ENCODE data around the gene SCAF1.

The SCAF1 gene

DNA sequence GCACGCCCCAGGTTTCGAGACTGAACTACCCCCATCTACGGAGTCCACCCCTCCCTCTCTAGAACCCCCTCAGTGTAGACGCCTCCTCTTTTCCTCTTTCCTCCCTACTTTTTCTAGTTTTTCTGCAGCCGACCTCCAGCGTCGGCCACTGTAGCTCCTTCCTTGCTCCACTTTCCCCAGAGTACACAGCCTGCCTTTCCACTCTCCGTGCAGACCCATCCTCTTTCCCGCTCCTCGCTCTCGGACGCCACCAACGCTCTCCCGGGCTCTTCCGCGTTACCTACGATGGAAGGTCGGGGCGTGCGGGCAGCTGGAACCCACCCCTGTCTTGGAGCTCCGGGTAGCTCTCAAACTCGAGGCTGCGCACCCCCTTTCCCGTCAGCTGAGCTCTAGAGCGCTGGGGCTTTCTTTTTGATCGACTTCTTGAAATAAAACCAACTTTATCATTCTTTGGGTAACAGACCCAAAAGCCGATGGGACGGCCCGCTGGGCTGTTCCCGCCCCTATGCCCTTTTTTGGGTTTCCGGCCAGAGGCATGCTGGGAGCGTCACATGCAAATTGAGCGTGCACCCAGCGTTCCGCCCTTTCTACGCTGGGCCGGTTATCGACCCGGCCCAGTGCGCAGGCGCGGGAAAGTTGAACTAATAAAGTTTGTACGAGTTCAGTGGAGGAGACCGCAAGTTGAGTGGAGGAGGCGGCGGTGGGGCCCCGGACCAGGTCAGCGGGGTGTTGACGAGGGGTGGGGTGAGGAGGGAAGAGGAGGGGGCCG is 23.5 kb downstream of the SCAF1 start, which contains the start of the genes BCL2L12 and IRF3:
Gene BCL2L12 (plus strand): TSS at position 583 of the 769 bp plus-strand sequence. CDS start 760 bp downstream, outside the sequence.
Gene IRF3 (minus strand): TSS at position 507 of the 769 bp plus-strand sequence. CDS start 1,019 bp downstream, outside the sequence.
- peak; percentile 86 for DNase-seq

DNA sequence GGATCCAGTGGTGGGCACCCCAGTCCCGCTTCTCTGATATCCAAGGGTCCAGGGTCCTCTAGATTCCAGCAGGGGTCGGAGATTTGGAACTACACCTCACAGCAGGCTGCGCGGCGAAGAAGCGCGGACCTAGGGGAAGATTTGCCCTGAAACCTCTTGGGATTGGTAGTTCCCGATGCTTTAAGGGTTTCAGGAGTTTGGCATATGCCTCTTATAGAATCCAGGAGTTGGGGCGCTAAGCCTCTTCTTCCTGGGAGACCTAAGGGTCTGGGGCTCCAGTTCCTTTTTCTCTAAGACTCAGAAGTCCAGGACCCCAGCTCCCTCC is 24.1 kb downstream of the SCAF1 start:
- DNase-seq = no peak

DNA sequence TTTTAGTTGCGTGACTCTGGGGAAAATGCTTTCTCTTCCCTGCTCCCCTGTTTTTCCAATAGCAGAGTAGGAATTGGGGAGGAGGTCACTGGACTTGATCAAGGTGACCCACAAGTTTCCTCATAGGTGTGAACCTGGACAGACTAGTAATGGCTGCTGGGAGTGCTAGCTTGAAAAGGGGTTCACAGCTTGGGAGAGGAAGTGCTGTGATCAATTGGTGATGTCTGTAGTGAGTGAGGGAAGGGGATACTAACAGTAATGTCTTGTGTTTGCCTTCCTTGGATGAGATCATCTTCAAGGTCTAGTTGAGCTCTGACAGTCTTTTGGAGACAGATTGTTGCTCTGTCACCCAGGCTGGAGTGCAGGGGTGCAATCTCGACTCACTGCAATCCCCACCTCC is 25.5 kb downstream of the SCAF1 start:
- DNase-seq = no peak

DNA sequence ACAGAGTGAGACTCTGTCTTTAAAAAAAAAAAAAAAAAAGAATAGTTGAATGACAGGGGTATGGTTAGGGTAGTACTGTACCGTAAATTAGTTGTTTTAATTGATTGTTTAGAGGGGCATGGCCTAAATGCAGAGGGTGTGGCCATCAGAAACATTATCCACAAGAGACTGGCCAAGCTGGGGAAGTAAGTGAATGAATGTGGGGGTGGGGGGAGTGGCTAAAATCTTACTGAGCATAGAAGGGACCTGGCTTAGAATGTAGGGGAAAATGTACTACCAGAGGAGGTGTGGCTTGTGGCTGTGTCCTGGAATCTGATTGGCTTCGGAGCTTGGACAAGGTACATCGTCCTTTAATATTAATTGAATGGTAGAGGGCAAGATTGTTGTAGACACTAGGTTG is 27.5 kb downstream of the SCAF1 start:
- DNase-seq = no peak

DNA sequence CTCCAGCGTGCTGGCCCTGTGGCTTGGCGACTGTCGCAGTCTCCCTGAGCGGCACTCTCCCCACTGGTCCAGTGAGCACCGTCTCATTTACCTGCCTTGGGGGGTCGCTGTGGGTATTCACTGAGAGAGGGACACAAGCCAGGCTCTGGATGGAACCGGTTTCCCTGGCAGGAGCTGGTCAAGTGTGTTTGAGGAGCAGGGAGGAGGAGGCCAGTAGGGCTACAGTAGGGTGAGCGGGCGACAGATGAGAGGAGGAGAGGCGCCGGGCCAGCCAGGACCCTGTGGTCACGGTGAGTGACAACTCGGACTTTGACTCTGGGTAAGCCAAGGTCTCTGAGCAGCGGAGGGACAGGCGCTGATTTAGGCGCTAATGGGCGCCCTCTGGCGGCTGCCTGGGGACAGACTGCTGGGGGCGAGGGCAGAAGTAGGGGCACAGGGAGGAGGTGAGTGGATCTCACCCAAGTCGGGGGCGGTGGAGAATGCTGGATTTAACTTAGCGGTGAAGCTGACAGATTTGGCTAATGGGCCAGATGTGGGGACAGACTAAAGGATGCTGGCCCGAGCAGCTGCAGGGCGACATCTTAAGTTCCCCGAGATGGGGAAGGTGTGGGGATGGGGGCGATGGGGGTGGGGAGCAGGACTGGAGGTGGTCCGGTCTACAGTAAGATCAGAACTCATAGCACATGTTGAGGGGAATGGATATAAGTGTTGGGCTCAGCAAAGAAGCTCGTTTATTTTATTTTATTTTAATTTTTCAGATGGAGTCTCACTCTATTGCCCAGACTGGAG is 30.3 kb downstream of the SCAF1 start:
- peak; percentile 56 for DNase-seq

DNA sequence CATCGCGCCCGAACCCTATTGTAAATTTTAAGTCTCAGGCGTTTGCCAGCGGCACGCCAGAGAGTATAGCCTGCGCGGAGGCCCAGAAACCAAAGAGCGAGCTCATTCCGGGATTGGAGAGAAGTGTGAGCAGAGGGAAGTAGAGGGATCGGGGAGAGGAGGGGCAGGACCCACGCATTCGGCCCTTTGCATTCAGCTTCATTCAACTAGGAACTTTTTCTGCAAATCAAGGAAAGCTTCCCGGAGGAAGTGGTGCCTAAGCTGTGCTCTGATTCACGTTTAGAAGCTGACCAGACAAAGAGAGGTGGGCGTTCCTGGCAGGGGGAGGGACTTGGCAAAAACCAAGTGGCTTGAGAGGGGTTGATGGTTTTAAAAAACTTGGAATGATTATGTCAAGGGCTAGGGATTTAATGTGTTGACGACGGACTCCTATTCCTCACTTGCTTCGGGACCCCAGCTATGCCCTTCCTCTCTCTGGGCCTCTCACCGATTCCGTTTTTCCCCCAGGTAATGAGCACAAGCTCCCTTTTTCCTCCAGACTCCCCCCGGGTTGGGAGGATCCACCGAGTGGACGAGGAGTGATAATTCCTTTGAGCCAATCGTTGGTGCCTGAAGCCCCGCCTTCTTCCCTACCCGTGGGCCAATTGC is 34.3 kb downstream of the SCAF1 start:
- DNase-seq = peak; percentile 83

DNA sequence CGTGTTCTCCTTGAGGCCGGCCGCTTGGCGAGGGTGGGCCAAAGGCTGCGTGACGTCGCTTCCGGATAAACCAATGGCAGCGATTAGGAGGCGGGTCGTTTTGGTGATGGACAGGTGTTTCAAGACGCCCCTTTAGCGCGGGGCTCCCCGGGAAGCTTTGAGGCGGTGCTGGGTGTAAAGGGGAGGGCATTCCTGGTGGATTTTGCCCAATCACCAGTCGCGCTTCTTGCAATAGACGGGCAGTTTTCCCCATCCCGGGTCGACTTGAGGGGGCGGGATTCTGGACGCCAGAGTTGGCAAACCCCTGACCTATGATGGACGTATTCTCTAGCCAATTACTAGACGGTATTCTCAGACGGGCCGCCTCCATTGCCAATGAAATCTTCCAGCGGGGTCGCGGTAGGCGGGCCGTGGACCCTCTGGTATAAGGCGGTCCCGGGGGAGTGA is 34.8 kb downstream of the SCAF1 start:
- DNase-seq = peak; percentile 100

DNA sequence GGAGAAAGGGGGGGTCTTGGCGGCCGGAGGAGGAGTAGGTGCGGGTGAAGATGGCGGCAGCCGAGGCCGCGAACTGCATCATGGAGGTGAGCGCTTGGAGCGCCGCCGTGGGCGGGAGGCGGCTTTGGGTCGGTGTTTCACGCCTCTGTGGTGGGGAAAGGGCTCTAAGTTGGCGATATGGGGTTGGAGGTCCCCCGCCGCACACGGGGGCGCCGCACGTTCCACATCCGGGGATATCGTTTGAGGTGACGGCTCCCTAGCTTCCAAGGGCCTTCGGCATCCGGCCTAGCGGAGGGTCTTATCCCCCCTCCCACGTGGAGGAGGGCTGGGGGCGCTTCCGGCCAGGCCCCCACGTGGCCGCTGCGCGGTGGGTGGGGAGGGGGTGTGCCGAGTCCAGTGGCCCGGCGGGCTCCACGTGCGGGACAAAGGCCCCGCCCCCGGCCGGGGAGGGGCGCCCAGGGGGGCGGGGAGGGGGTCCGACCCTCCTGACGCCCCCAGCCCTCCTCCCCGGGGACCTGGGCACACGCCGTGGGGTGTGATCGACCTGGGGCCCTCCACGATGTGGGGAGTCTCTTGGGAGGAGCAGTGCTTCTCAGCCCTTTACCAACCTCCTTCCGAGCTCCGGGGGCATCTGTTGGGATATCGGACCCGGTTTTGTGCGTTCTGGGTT is 35.4 kb downstream of the SCAF1 start, which contains the start of gene PRMT1:
Gene PRMT1 (plus strand): TSS at position 41 of the 670 bp plus-strand sequence. CDS start 10 bp downstream, at position 51.
- DNase-seq = peak; percentile 38

DNA sequence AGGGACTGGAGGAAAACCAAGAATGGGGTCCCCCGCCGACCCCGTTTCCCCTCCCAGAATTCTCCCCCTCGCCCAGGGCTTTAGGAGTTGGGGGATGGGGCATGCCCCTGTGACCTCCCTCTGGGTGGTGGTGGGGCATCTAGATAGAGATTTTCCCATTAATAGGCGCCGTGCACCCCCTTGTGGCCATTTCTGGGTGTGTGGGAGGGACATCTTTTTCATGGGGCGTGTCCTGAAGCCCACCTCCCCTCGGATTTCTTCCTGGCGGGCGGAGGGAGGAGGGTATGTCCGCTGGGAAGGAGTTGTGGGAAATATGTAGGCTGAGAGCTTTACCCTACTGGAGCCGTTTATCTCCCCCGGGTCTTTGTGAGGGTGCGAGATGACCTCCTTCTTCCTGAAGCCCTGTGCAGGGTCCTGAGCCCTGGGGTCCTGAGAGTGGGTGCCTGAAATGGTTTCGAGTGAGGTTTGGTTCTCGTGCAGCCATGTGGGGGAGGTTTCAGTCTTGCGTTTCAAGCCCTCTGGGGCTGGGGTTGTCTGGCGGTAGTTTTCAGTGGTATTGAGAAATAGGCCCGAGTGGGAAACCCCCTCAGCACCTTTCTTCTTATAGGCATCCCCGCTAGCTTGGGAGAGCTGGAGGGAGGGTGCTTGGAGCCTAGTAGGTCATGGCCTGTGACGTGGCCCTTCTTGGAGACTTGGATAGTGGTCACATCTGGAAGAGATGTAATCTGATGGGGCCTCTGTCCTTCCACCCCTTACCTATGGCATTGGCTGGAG is 36.1 kb downstream of the SCAF1 start:
- peak; percentile 62 for DNase-seq

DNA sequence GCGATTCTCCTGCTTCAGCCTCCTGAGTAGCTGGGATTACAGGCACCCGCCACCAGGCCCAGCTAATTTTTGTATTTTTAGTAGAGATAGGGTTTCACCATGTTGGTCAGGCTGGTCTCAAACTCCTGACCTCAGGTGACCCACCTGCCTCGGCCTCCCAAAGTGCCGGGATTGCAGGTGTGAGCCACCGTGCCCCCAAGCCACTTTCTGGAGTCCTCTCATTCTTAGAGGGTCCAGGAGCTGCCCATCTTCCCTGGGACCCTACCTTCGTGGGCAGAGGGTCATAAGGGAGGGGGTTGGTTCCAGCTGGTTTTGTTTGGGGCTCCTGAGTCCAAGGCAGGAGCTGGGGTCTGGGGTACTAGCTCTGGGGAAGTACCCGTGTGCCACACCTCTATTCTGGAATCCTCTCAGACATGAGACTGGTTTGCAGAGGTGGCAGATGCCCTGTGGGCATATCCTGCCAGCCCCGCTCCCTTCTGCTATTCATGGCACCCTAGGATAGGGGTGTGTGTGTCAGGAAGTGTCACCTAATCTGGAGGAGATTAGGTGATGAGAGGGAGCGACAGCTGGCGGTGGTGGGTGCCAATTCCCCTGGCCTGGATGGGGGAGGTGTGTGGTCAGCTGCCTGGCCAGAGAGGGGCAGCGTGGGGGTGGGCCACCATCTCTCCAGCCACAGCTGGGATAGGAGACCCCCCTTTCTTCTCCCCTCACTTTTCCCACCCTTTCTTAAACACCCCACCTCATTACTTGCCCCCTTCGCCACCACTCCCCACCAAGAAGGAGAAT is 37.2 kb downstream of the SCAF1 start:
- no peak for DNase-seq

DNA sequence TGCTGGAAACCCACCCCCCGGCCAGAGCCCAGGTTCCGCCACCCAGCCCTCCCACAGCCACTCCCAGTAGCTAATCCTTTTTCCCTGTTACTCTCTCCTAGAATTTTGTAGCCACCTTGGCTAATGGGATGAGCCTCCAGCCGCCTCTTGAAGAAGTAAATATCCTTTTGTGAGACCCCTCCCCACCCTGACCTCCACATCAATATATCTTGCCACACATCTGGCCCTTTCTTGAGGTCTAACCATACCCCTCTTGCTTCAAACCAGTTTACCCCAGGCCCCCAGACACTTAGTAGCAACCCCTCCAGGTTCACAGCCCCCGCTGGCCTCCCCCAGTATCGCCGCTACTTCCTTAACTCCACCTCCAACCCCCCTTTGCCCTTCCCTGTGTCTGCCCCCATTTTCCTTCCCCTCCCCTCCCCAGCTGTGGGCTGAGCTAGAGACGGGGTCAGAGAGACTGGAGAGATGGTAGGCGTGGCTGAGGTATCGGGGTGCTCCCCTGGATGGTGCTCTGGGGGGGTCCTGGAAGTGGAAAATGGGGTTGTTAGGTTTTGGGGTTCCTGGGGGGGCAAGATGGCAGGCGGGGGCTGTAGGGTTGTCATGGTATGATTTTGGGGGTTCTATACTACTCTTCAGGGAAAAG is 37.9 kb downstream of the SCAF1 start:
- no peak for DNase-seq

DNA sequence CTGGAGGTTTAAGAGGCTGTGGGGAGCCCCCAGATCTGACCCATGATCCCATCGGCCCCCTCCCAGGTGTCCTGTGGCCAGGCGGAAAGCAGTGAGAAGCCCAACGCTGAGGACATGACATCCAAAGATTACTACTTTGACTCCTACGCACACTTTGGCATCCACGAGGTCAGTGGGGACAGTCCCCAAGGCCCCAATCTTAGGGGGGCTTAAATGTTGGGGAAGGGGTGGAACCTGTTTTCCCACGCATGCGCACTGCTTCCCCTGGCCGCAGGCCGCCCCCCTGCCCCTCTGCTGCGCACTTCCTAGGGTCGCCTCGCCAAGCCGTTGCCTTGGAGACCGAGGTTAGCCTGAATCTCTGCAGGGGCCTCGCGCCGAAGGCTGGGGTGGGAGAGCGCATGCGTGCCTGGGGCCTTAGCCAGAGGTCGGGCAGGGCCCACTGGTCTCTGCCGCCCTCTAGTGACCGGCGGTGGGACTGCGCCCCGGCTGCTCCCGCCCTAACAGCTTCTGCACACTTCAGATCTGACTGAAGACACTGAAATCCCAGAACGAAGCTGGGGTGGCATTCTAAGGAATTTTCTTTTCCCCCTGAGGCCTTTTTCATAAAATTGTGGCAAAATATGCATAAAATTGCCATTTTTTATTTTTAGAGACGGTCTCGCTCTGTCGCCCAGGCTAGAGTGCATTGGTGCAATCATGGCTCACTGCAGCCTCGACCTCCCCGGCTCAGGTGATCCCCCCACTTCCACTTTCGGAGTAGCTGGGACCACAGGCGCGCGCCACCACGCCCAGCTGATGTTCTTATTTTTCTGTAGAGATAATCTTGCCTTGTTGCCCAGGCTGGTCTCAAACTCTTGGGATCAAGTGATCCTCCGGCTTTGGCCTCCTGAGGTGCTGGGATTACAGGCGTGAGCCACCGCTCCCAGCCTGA is 38.7 kb downstream of the SCAF1 start:
- DNase-seq = peak; percentile 78

DNA sequence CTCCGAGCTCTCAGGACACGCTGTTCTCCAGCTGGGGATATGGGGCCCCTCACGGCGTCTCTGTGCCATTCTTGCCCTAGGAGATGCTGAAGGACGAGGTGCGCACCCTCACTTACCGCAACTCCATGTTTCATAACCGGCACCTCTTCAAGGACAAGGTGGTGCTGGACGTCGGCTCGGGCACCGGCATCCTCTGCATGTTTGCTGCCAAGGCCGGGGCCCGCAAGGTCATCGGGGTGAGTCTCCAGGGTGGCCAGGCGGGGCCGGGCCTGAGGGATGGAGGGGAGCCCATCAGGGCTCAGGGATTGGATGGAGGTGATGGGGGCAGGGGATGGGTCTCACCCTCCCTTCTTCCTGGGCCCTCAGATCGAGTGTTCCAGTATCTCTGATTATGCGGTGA is 39.8 kb downstream of the SCAF1 start:
- no peak for DNase-seq

DNA sequence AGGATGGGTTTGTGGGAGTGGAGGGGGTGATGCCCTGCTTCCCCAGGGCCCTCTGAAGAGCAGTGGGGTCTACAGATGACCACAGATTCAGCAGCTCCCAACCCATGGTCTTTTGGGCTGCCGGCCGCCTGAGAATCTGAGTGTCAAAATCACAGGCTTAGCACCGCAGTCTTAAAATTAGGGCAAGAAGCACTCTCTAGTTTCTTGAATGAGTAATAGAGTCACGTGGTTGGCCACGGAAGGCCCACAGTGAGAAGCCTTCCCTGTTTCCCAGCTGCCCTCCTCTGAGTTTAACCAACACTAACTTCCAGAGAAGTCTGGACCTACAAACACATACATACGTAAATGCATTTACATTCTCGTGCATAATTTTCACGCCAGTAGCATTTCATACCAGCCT is 40.3 kb downstream of the SCAF1 start:
- DNase-seq = no peak

DNA sequence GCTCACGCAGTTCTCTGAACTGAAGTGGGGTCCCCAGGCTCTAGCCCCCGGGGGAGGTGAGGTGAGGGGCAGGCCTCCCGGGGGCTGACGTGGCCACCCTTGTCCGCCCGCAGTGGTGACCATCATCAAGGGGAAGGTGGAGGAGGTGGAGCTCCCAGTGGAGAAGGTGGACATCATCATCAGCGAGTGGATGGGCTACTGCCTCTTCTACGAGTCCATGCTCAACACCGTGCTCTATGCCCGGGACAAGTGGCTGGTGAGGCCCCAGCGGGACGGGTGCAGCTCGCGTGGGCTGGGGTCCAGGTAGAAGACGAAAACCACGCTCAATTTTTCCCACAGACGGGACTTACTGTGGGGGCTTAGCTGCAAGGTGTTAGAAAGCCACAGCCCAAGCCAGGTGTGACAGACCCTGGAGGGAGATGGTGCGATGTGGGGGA is 41.8 kb downstream of the SCAF1 start:
- DNase-seq = no peak

DNA sequence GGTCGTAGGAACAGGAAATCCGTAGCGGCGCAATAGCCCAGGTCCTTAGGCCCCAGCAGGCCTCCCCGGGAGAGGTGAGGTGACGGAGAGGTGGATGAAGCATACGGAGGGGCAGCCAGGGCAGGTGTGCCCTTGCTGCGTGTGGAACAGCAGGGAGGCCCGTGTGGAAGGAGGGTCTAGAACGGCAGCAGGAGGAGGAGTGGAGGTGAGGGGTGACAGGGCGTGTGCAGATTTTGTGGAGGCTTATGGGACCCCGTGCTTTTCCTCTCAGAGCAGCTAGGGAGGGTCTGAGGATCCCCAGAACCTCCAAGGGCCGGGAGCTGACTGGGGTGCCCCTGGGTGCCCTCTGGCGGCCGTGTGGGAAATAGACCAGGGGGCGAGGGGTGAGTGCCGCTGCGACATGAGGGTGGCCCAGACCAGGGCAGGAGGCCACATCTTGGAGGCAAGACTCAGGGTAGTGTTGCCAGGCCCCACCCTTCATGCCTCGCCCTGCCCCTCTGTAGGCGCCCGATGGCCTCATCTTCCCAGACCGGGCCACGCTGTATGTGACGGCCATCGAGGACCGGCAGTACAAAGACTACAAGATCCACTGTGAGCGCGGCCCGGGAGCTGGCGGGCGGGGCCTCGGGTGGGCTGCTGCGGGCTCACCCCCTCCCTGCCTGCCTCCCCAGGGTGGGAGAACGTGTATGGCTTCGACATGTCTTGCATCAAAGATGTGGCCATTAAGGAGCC is 42.4 kb downstream of the SCAF1 start:
- DNase-seq = no peak

DNA sequence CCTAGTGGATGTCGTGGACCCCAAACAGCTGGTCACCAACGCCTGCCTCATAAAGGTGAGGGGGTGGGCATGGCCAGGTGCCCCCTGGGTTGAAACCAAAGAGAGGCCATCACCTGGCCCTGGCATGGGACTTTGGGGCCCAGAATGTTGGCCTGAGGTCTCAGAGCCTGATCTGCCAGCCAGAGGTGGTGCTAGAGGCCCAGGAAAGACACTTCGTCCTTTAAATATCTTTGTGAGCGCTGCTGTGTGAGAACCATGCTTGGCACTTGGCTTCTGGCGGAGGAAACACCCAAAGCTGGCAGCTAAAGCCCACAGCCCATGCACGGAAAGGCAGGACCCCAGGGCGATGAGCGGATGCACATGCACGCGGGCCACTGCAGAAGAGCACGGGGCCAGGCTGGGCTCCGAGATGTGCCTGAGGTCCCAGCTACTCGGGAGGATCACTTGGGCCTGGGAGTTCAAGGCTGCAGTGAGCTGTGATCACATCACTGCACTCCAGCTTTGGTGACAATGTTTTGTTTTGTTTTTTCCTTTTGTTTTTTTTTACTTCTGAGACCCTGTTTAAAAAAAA is 43.1 kb downstream of the SCAF1 start:
- DNase-seq = no peak

DNA sequence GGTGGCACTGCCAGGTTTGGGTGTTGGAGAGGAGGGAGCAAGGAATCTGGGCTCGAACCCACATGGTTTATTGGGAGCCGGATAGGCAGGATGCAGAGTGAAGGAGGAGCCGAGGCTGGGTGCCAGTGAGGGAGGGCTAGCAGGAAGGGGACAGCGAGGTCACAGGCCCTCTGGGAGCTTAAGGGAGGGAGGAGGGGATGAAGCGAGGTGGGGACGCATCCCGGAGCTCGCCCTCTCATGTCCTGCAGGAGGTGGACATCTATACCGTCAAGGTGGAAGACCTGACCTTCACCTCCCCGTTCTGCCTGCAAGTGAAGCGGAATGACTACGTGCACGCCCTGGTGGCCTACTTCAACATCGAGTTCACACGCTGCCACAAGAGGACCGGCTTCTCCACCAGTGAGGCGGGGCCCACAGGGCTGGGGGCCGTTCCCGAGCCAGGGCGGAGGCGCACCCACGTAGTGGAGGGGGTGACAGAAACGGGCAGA is 43.9 kb downstream of the SCAF1 start:
- DNase-seq = no peak

Data from NCI-H345 (cell line).